CD4-positive, alpha-beta T cell treated with Interleukin-12 subunit alpha and Interleukin-12 subunit beta, for 1 hour (primary cell): ENCODE data around the gene IFNAR1.
A peak's percentile ranks its signal among the peaks of the same experiment; 100 is the strongest.

Source experiments
- DNase-seq: peaks from one replicate; pipeline ENCODE4 v3.0.0-alpha.2; 2020

IFNAR1 gene

GRCh38 chr21:33324291-33325221 lies at the start of gene IFNAR1:
TSS of gene IFNAR1 (plus strand) at chr21:33324970. CDS start at chr21:33325056, 86 bp downstream.
- peak; percentile 98 for DNase-seq

- no peak for DNase-seq
Measured at GRCh38 chr21:33278721-33279120, 46.0 kb upstream of the IFNAR1 start.

GRCh38 chr21:33279330-33279820 lies 45.4 kb upstream of the IFNAR1 start:
- no peak for DNase-seq

- DNase-seq, result no peak
Measured at GRCh38 chr21:33281096-33281652, 43.6 kb upstream of the IFNAR1 start.

GRCh38 chr21:33283203-33283602 lies 41.6 kb upstream of the IFNAR1 start:
- no peak for DNase-seq

GRCh38 chr21:33286076-33286475 lies 38.7 kb upstream of the IFNAR1 start:
- no peak for DNase-seq

- DNase-seq, result no peak
Measured at GRCh38 chr21:33286600-33287456, 37.9 kb upstream of the IFNAR1 start.

- no peak for DNase-seq
Measured at GRCh38 chr21:33289199-33289819, 35.5 kb upstream of the IFNAR1 start.

GRCh38 chr21:33290441-33290840 lies 34.3 kb upstream of the IFNAR1 start:
- no peak for DNase-seq

- DNase-seq, result no peak
Measured at GRCh38 chr21:33291686-33292085, 33.1 kb upstream of the IFNAR1 start.

GRCh38 chr21:33292724-33293123 lies 32.0 kb upstream of the IFNAR1 start:
- DNase-seq, result no peak

GRCh38 chr21:33293136-33293535 lies 31.6 kb upstream of the IFNAR1 start:
- no peak for DNase-seq

- DNase-seq, result peak; percentile 24
Measured at GRCh38 chr21:33293811-33294216, 31.0 kb upstream of the IFNAR1 start.

- DNase-seq, result no peak
Measured at GRCh38 chr21:33296156-33296555, 28.6 kb upstream of the IFNAR1 start.

GRCh38 chr21:33299181-33299752 lies 25.5 kb upstream of the IFNAR1 start:
- peak; percentile 52 for DNase-seq

- DNase-seq, result peak; percentile 13
Measured at GRCh38 chr21:33300701-33301631, 23.8 kb upstream of the IFNAR1 start.

GRCh38 chr21:33301632-33302002 lies 23.2 kb upstream of the IFNAR1 start:
- no peak for DNase-seq

GRCh38 chr21:33302055-33302454 lies 22.7 kb upstream of the IFNAR1 start:
- no peak for DNase-seq

GRCh38 chr21:33302796-33303195 lies 22.0 kb upstream of the IFNAR1 start:
- no peak for DNase-seq

GRCh38 chr21:33305344-33305671 lies 19.5 kb upstream of the IFNAR1 start:
- DNase-seq, result no peak

GRCh38 chr21:33305938-33306337 lies 18.8 kb upstream of the IFNAR1 start:
- DNase-seq, result no peak
